ENCODE results near the gene ELP1.
"Not testable (repeated sequence)": the region's sequence is repeated elsewhere in the genome, so short reads cannot be mapped to it uniquely, and the experiment has no call there.

Gene ELP1

DNA sequence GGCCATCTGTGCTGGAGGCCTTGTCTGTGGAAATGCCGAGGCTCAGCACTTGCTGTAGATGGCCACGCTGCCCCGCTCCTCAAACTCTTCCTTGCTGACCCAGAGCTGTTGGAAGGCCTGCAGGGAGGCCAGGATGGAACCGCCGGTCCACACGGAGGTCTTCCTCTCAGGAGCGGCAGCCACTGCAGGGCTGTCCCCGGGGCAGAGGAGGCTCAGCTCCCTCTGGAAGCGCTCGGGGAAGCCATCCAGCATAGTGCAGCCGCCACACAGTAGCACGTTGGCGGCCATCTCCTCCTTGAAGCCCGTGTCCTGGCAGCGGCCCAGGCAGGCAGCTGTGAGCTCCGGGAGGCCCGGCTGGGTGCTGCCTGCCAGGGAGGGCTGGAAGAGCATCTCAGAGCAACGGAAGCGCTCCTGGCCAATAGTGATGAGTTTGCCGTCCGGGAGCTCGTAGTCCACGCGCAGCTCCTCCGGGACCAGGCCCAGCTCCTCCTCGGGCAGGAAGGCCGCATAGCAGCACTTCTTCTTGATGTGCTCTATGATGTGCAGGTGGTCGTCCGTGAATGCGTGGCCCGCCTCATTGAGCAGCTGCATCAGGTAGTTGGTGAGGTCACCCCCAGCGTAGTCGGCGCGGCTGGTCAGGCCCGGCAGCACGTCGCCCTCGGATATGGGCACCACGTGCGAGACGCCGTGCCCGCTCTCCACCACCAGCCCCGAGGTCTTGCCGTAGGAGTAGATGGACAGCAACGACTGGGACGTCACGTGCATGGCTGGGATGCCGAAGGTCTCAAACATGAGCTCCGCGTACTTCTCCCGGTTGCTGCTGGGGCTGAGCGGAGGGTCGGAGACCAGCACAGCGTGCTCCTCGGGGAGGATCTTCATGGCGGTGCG is 79.0 kb downstream of the ELP1 start:
- H3K4me3 ChIP-seq (ENCODE audit: low read depth, low read length) = no peak overlapping the region

DNA sequence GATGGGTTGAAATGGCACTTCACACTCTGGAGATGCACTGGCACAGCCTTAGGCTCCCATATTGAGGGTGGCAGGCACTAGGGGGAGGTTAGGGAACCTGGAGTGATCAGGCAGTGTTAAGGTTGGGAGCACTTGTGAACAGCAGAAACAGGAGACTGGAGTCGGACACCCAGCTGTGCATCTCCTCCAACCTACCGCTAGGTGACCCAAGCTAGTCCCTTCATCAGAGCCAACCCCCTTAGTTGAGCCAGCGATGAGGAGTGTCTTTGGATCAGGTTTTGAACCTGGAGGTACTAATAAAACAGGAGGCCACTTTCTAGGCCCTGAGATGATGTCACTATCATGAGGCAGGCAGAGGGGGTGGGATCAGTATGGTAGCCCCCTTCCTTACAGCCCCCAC is 79.8 kb downstream of the ELP1 start:
- no peak overlapping the region for H3K4me3 ChIP-seq (ENCODE audit: low read depth, low read length)

DNA sequence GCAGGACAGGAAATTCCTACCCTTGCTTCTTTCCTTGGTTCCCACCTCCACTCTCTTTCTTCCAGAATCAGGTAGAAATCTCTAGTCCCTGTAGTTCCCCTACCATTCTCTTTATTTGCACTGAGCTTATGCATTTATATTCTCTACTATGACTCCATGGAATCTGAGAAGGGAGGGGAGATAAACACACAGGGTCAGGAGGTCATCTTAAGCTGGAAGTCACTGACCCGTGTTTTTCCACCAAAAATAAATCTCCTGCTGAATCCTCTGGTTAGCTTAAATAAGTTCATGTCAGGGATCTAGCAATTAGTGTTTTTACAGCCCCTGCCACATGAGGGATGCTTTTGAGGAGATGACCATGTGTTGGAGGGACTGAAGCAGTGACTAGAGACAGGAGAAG is 81.8 kb downstream of the ELP1 start:
- no peak overlapping the region for H3K4me3 ChIP-seq (ENCODE audit: low read depth, low read length)

DNA sequence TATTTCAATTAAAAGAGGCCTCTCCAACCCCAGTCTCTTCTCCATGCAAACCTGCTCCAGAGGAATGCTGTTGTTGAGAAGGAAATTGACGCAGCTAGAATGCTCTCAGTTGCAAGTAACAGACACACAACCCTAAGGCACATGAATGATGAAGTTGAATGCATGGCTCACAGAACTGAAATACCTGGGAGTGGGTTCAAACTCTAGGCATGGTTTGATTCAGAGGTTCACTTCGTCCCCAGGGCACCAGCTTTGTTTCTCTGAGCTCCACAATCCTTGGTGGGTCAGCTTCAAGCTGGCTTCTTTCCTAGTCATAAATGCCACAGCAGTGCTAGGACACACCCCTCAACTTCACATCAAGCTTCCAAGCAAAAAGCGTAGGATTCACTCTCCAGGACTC is 82.8 kb downstream of the ELP1 start:
- H3K4me3 ChIP-seq (ENCODE audit: low read depth, low read length) = no peak overlapping the region

DNA sequence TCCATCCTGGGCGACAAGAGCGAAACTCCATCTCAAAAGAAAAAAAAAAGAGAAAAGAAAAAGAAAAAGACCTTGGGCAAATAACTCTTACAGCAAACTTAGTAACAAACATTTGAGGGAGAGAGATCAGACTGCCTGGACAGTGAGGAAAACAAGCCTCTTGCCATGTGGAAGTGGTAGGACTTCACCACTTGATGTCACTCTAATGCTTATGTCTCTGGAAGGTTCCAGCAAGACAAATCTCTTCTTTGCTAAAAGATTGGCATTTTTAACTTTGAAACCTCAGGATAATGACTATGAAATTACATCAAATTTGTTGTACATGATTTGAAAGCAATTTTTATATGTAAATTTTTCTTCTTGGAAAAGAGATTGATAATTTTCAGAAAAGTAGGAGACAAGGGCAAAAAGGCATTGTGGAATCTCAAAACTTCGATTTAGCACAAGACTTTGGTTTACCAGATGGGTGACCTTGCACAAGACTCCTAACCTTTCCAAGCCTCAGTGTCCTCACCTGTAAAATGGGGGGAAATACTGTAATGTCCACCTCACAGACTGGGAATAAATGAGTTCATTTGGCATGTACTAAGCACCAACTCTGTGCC is 83.5 kb downstream of the ELP1 start:
- no peak overlapping the region for H3K4me3 ChIP-seq (ENCODE audit: low read depth, low read length)

DNA sequence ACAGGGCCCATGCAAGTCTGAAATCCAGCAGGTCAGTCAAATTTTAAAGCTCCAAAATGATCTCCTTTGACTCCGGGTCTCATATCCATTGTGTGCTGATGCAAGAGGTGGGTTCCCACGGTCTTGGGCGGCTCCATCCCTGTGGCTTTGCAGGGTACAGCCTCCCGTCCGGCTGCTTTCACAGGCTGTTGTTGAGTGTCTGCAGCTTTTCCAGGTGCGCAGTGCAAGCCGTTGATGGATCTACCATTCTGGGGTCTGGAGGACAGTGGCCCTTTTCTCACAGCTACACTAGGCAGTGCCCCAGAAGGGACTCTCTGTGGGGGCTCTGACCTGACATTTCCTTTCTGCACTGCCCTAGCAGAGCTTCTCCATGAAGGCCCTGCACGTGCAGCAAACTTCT is 85.6 kb downstream of the ELP1 start:
- H3K4me3 ChIP-seq (ENCODE audit: low read depth, low read length) = not testable (repeated sequence)

DNA sequence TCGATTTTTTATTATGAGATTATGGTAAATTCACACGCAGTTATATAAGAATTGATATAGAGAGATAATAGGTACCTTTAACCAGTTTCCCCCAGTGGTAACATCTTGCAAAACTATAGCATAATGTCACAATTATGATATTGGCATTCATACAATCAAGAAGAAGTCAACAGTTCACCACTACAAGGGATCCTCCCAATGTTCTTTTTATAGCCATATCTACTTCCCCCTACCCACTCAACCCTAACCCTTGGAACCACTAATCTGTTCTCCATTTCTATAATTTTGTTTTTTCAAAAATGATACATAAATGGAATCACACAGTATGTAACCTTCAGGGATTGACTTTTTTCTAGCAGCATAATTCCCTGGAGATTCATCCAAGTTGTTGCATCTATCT is 88.0 kb downstream of the ELP1 start:
- H3K4me3 ChIP-seq (ENCODE audit: low read depth, low read length) = no peak overlapping the region

DNA sequence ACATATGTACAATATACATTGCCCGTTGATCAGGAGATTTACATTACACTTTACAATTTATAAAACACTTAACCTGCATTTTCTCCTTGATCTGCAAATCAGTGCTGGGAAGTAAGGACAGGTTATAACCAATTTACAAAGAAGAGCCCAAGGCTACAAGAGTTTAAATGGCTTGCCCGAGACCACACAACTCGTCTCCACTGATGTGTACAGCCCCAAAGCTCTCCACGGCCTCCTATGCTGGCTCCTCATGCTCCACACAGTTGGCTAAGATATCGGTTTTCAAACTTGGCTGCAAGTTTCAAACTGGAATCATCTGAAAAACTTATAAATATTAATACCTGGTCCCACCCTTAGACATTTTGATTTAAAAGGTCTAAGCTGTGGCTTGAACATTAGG is 88.4 kb downstream of the ELP1 start:
- H3K4me3 ChIP-seq (ENCODE audit: low read depth, low read length) = no peak overlapping the region

DNA sequence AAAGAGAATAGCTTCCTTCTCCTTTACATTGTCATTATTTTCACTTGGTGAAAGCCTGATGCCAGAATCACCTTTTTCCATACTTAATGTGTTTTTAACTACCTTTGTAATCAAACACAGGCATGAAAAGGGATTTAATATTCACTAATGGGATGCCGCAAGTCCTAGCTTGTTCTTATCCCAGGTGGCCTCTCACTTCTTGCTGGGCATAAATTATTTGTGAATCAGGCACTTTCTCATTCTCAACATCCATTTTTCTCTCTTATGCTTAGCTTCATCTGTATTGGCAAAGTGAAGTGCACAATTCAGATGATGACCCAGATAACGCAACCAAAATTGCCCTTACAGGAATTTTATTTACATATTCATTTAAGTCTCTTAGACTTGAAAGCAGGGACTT is 89.1 kb downstream of the ELP1 start:
- H3K4me3 ChIP-seq (ENCODE audit: low read depth, low read length) = no peak overlapping the region

DNA sequence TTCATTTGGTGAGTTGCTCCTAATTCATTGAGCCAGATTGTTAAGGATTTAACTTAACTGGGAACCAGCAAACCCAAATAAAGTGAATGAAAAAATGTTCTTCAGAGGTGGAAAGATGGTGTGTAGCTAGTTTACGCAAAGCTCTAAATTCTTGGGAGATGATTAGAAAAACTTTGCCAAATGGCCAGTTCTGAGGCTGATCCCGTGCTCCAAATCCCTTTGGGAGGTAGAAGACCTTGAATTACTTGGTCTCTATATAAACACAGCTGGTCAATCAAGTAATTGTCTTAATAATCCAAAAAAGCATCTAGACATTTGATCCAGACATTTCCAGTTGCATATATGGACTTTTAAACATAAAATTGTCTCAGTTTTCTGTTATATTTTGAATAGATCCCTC is 89.5 kb downstream of the ELP1 start:
- H3K4me3 ChIP-seq (ENCODE audit: low read depth, low read length) = no peak overlapping the region

DNA sequence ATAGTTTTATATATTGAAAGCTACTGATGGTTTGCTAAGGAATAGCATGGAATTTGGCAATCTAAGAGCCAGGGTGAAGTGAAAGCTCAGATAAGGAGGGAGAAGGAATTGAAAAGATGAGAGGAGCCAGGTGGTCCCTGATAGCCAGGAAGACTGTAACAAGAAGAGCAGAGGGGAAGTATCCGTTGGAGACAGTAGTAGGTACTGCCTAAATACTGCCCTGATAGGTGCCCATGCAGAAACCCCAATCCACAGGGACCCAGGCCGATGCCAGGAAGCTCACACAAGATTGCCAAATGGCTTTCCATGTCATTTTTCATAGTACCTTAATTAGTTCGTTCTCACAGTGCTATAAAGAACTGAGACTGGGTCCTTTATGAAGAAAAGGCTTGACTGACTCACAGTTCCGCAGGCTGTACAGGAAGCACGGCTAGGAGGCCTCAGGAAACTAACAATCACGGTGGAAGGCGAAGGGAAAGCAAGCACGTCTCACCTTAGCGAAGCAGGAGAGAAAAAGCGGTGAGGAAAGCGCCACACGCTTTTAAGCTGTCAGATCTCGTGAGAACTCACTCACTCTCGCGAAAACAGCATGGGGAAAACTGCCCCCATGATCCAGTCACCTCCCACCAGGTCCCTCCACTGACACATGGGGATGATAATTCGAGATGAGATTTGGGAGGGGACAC is 91.2 kb downstream of the ELP1 start:
- H3K4me3 ChIP-seq (ENCODE audit: low read depth, low read length) = no peak overlapping the region

DNA sequence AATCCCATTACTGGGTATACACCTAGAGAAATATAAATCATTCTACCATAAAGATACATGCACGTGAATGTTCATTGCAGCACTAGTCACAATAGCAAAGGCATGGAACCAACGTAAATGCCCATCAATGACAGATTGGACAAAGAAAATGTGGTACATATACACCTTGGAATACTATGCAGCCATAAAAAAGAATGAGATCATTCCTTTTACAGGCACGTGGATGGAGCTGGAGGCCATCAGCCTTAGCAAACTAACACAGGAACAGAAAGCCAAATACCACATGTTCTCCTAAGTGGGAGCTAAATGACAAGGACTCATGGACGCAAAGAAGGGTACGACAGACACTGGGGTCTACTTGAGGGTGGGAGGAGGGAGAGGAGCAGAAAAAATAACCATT is 94.4 kb downstream of the ELP1 start:
- not testable (repeated sequence) for H3K4me3 ChIP-seq (ENCODE audit: low read depth, low read length)

DNA sequence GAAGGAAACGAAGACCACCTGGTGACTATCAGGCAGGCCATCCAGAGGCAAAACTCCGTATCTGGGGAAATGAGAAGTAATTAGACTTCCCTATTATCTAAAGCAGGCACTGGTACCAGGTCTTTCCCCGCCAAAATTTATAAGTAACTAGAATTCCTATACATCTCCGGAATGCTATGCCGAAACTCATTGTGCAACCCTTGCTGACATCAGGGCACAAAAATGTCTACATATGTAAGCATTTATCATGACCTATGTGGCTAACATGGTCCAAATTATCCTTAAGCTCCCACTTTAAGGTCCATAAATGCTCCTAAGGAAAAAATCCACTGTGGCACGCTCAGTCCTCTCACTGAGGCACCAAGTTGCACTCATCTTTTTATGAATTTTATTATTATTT is 95.9 kb downstream of the ELP1 start:
- H3K4me3 ChIP-seq (ENCODE audit: low read depth, low read length) = no peak overlapping the region

DNA sequence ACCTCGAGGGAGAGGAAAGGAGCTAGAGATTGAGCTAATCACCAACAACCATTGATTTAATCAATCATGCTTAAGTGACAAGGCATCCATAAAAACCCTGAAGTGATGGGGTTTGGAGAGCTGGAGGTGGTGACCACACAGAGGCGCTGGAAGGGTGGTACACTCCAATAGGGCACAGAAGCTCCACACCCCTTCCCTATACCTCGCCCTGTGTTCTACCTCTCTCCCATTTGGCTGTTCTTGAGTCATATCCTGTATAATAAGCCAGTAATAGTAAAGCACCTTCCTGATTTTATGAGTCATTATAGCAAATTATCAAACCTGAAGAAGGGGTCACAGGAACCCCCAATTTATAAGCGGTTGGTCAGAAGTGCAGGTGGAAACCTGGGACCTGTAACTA is 96.4 kb downstream of the ELP1 start:
- H3K4me3 ChIP-seq (ENCODE audit: low read depth, low read length) = no peak overlapping the region

DNA sequence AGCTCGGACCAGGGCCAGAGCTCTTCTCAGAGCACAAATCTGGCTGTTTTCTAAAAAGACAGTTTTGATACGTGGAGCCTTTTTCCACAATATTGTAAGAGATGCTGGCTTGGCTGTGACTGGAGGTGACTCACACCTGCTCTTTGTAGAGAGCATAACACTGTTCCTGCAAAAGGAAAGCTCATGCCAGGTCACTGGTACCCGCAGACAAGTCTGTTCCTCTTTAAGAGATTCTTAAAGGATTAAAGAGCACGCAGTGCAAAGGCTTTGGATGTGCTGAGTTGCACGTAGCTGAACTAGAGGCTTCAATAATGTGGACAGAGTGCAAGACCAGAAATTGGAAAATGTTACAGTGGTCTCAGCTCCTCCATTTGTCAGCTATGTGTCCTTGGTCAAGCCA is 97.1 kb downstream of the ELP1 start:
- no peak overlapping the region for H3K4me3 ChIP-seq (ENCODE audit: low read depth, low read length)

DNA sequence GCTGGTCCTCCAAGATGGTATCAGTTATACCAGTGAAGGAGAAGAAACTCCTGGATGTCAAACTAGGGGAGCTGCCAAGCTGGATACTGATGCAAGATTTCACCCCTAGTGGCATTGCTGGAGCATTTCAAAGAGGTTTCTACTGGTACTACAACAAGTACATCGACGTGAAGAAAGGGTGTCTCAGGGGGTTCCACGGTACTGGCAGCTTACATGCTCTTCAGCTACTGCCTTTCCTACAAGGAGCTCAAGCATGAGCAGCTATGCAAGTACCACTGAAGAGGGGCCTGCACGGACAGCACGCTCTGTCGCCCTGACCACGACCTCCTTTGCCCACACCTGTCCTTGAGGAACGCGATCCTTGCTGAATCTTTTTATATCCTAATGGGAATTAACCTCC is 97.6 kb downstream of the ELP1 start:
- no peak overlapping the region for H3K4me3 ChIP-seq (ENCODE audit: low read depth, low read length)

DNA sequence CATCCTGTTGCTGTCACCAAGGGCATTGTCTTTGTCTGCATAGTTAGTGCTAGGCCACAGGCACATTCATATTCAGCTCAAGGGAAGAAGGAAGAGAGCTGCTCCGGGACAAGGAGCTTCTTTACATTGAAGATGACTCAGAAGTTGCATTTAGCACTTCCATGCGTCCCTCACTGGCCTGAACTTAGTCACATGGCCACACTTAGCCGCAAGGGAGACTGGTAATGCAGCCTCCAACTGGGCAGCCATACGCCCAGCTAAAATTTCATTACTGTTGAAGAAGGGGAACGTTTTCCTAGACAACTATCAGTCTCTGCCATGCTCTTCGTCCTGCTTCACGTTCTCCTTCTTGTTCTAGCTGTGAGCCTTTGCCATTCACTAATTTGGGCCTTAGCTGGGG is 98.1 kb downstream of the ELP1 start:
- no peak overlapping the region for H3K4me3 ChIP-seq (ENCODE audit: low read depth, low read length)

DNA sequence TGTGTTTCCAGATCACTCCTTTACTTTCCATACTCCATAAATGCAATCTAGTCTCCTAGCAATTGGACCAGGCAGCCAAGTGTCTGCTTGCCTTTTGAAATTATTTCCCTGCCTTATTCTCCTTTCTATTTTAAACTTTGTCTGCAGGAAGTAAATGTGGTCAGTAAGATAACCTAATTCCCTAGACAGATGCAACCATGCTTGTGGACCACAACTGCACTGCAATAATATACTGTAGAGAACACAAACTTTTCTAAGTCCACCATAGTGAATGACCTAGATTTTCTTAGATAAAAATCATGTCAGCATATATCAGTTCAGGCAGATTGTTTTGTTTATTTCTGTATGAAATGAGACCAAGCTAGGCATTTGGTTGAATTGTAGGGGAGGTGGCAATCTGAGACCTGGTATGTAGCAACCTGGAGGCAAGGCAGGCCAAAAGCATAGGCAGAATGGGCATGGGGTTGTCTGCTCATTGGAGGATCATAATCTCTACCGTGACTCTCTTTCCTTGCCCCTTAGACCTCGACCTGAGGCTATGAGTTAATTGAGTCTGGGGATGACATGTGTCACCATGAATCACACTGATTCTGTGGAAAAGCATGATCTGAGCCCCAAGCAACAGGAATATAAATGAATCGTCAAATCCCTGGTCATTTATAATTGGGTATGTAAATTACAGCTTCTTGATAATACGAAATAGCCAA is 98.8 kb downstream of the ELP1 start:
- no peak overlapping the region for H3K4me3 ChIP-seq (ENCODE audit: low read depth, low read length)

DNA sequence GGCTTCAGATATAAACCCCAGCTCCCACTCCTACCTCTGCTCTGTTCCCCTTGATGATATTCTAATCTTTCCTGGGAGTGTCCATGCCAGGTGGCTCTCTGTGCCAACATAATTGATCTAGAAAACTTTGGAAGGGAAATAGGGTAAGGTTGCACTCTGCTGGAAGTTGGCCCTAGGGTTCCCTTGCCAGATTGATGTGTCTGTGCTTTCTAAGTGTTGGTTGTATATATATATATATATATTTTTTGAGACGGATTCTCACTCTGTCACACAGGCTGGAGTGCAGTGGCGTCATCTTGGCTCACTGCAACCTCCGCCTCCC is 101.8 kb downstream of the ELP1 start:
- no peak overlapping the region for H3K4me3 ChIP-seq (ENCODE audit: low read depth, low read length)

DNA sequence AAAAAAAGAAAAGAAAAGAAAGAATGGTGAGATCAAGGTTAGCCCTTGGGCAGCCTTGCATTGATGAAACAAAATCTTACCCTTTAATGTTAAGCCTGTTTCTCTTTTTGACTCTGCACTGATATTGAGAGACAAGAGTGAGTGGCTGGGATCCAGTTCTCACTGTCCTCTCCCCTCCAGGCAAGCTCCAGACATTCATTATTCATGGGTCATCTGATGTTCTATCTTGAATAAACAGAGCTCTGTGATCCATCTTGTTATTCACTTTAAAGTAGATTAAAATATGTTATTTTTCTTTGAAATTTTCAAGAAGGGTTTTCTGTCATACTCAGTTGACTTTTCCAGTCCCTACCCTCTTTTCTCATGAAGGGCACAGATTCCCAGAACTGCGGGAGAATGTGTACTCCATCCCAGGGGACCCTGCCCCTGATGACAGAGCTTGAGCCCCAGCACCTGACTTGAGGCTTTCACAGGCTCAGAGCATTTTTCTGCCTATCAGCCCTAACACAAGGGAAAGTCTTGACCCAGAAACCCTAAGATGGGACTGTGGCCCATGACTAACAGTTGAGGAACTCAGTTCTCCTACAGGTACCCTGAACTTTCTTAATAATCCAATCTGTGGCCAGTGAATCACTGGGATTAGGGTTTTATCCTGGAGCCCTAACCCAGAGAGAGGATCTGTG is 102.3 kb downstream of the ELP1 start:
- no peak overlapping the region for H3K4me3 ChIP-seq (ENCODE audit: low read depth, low read length)

DNA sequence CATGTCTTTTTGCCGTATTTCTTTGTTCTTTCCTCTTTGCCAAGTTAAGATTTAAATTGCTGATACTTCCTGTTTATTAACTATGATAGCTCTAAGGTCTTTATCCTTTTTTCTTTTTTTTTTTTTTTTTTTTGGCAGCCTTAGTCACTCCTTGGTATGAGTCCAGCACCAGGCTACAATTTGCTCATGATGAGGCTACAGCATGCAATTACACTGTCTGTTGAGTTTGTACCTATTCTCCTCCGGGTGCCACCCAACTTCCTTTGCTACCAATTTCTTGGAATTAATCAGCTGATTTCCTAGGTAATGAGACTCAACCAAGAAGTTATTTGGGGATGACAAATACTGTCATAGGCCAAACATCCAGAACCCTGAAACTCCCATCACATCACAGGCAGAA is 103.7 kb downstream of the ELP1 start:
- no peak overlapping the region for H3K4me3 ChIP-seq (ENCODE audit: low read depth, low read length)
